NCI-H1105 treated with DMSO at 0.1 percent for 48 hours (cell line): ENCODE data around the gene RNF32.
"Not testable (repeated sequence)": the region's sequence is repeated elsewhere in the genome, so short reads cannot be mapped to it uniquely, and the experiment has no call there.

ENCODE experiments used
- DNase-seq: peaks from one replicate; lab custom pipeline; 2025; lab: John Stamatoyannopoulos, UW

The RNF32 gene

DNA sequence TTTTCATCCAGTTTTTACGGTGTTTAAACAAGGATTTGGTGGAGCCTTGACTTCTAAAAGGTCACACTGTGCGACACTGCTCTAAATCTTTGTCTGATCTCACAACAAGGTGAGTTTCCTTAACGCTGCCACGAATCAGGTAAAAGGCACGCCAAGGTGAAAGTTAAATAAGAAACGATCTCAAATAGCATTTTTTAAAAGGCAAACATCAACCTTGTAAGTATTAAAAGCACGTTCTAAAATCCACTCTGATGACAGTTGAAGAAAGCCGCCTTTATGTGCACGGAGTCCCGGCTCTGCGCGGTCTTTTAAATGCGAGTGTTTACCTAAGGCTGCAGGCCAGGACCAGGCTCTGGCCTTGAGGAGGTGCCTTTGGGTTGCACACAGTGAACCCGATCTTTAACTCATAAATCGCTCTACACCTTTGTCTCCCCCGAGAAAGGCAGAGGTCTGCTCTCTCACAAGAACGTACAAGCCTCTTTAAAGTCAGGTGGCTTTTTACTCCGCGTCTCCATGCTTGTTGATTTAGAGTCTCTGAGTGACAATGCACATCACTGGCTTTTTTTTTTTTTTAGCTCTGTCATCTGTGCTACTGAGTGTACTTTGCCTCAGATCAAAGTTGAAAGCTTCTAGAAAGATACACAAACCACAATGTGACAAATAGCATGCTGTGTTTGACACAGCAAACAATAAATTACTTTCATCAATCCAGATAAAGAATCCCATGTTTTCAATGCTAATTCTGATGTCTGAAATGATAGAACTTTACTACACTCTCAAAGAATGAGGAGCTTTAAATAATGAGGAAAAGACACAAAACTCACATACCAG, 25.9 kb upstream of the RNF32 start:
- DNase-seq = no peak

DNA sequence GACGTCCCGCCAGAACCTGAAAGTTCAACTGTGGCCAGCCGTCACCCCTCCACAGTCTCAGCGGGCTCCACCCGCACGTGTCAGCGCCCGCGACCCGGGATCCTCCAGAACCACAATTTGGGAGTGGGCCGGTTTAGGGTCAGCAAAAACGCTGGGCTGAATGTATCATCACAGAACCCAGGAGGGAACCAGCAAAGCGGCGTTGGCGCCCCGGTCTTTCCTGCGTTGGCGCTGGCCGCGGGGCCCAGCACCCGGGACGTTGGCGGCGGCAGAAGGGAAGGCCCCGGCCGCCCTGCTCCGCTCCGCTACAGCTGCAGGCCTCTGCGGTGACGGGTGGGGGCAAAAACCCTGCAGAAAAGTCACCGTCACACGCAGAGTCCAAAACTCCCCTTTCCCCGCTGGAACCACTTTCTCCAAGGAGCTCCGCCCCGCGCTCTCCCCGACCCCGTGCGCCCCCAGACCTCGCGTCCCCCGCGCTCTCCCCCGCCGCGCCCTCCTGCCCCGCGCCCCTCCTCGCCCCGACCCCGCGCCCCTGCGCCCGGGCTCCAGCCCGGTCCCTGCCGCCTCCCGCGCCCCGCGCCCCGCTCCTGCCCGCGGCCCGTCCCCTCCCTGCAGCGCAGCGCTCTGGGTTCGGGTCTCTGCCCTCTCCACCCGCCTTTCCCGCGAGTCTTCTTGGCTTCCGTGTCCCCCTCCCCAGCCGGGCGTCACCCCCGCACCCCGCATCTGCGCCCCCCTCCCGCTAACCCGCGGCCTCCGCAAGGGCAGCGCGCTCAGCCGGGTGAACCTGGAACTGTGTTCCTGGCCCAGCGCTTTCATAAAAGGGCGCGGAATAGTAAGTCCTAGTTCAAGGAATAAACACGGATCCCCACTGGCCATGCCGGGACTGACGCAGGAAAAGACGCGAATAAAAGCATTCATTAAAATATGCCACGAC, 24.0 kb upstream of the RNF32 start:
- no peak for DNase-seq

DNA sequence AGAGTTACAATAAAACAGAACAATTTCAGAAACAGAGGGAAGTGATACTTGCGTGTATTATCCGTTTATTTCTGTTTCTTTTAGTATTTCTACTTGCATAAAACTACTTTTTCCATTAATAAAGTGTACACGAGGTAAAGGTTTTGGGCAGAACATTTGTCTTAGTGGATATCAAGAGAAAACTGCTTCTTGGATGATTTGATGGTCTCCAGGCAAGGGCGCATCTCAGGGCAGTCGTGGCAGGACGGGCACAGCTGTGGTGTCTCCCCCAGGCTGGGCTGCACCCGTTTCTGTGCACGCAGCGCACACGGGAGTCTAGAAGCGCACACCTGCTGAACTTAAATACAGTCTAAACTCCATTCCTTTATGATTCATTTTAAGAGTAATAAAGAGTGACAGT, 23.4 kb upstream of the RNF32 start:
- no peak for DNase-seq

- DNase-seq = no peak
These were observed 22.3 kb upstream of the RNF32 start for GRCh38 chr7:156618078-156618779.

GRCh38 chr7:156618780-156619367, 21.7 kb upstream of the RNF32 start:
- DNase-seq = no peak

GRCh38 chr7:156619488-156620290, 20.9 kb upstream of the RNF32 start:
- not testable (repeated sequence) for DNase-seq

- no peak for DNase-seq
These were observed 20.3 kb upstream of the RNF32 start for GRCh38 chr7:156620291-156620675.

- no peak for DNase-seq
These were observed 18.9 kb upstream of the RNF32 start for GRCh38 chr7:156621652-156622051.

DNA sequence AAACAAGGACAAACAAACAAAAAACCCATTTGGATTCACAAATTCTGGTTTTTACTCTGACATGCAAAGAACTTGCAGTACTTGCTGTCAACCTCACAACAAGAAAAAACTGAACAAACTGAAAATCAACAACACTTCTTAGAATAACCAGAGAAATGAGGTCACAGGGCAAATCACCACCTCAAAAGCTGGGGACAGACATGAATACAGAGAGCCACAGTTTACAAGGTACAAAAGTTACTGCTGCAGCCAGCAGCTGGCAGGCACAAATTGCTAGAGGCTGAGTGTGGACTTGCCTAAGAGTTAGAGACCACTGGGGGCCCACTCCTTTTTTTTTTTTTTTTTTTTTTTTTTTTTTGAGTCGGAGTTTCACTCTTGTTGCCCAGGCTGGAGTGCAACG, 15.0 kb upstream of the RNF32 start:
- no peak for DNase-seq

GRCh38 chr7:156626220-156626895, 14.2 kb upstream of the RNF32 start:
- no peak for DNase-seq

DNA sequence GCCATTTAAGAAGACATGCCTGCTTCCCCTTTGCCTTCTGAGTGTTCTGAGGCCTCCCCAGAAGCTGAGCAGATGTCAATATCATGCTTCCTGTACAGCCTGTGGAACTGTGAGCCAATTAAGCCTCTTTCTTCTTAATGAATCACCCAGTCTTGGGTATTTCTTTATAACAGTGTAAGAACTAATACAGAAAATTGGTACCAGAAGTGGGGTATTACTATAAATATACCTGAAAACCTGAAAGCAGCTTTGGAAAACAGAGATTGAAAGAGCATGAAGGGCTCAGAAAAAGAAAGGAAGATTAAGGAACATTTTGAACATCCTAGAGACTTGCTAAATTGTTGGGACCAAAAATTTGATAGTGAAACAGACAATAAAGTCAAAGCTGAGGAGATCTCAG, 12.0 kb upstream of the RNF32 start:
- no peak for DNase-seq

DNA sequence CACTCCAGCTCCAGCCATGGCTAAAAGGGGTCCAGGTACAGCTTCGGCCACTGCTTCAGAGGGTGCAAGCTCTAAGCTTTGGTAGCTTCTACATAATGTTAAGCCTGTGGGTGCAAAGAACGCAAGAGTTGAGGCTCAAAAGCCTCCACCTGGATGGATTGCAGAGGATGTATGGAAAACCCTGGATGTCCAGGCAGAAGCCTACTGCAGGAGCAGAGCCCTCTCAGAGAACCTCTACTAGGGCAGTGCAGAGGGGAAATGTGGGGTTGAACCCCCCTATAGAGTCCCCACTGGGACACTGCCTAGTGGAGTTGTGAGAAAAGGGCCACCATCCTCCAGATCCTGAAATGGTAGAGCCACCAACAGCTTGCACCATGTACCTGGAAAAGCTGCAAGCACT, 10.7 kb upstream of the RNF32 start:
- DNase-seq = no peak

DNA sequence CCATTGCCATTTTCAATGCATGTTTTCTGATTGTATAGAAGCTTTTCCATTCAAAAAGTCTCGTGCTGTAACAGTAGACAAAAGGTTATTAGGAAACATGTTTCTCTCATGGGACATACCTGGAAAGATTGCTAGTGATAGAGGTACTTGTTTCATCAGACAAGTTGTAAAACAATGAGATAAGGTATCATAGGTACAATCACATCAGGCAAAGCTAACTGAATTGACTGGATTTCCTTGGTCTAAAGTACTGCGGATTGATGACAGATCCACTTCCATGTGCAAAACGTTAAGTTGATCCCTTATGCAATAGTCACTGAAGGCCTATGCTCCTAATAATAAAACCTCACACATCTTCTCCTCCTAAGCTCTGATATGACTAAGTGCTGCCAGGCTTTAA, 6.5 kb upstream of the RNF32 start:
- no peak for DNase-seq

DNA sequence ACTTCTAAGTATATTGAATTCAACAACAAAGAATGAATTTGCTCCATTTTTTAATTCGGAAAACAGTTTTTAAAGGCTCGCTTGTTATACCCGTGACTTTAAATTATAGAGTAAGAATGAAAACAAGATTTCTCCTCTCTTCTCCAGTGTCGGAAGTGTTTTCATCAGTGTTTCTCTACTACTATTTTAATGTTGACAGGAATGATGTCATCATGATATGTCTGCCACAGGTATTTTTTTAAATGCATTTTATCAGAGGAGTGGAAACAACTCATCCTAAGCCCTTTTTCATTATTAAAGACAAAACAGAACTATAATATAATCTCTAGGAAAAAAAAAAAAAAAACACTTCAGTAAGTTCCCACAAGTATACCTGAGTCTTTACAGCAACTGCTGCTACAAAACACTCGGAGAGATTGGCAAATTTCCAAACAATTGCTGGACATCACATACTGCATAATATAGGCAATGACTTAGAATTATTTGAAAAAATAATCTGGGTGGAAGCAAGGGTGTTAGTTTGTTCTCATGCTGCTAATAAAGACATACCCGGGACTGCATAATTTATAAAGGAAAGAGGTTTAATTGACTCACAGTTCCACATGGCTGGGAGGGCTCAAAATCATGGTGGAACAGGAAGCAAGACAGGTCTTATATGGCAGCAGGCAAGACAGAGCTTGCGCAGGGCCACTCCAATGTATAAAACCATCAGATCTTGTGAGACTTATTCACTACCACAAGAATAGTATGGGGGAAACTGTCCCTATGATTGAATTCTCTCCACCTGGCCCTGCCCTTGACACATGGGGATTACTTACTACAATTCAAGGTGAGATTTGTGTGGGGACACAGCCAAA, 4.8 kb upstream of the RNF32 start:
- peak; percentile 71 for DNase-seq

- not testable (repeated sequence) for DNase-seq
These were observed 3.5 kb upstream of the RNF32 start for GRCh38 chr7:156637093-156637492.

GRCh38 chr7:156638443-156639077, 2.0 kb upstream of the RNF32 start:
- DNase-seq = no peak

- no peak for DNase-seq
These were observed 933 bp upstream of the RNF32 start for GRCh38 chr7:156639426-156640256.

DNA sequence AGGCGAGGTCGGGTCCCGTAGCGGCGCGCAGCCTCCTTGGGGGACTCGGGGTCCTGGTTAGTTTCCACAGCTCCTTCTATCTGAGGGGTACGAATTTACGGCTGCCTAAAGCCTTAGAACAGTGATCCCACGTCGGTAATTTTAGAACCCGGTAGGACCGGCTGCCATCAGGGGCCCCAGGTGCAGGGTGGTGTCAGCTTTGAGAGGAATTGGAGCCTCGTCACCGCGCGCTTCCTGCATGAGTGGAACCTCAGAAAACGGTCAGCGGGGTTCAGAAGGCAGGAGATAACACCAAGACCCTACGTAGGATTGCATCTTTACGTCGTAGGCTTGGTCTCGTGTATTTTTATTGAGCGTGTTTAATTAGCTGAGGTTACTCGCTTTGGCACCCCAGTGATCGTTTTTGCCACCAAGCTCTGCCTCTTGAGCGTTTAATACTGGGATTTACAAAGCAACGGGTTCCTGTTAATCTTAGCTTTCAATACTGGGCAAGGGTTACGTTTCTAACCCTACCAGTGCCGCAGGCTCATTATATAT, 443 bp downstream of the RNF32 start:
- peak; percentile 30 for DNase-seq
